AG20443 (cell line): Measurements from ENCODE around the gene ZSCAN5C.
"Not testable (repeated sequence)": the region's sequence is repeated elsewhere in the genome, so short reads cannot be mapped to it uniquely, and the experiment has no call there.

Experiments used
- DNase-seq: peaks from one replicate; pipeline ENCODE4 v3.0.0; 2012; ENCODE audit warnings: low spot score, mixed read lengths

The ZSCAN5C gene

DNA sequence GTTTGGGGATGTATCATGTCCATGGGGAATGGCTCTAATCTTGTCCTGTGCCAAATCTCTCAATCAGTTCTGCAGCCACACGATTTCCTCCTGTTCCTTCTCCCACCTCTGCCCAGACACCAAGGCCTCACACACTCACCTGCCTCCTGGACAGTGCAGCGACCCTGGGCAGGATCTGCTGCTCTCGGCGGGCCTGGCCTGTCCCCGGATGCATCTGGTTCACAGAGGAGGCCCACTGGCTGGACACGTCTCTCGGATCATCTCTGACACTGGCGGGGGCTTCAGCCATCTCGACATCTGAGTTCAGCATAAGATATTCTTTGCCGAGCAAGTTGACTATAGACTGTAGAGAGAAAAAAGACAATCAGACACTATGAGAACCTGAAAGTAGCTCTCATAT, 10.4 kb upstream of the ZSCAN5C start:
- no peak for DNase-seq

GRCh38 chr19:56193981-56194640, 8.0 kb upstream of the ZSCAN5C start:
- no peak for DNase-seq

DNA sequence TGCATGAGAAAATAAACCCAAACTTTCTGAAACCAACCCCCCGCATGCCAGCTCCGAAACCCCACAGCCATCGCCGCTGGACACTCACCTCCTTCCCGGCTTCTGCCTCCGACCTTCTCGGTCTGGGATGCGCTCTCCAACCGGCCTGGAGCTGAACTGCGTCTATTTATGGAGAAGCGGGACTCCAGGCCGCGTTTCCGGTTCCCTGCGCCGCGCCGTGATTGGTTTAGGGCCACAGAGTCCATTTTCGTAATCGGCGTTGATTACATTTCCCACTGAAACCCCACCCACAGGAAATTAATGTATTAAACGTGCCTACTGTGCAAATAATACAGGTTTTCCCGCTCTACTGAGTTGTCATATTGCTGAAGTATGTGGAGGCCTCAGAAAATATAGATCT, 4.4 kb upstream of the ZSCAN5C start, which contains the start of gene ZSCAN5B:
ZSCAN5B (minus strand) TSS at position 138 of the 400 bp plus-strand sequence. CDS start 4,731 bp downstream, outside the sequence.
- not testable (repeated sequence) for DNase-seq

DNA sequence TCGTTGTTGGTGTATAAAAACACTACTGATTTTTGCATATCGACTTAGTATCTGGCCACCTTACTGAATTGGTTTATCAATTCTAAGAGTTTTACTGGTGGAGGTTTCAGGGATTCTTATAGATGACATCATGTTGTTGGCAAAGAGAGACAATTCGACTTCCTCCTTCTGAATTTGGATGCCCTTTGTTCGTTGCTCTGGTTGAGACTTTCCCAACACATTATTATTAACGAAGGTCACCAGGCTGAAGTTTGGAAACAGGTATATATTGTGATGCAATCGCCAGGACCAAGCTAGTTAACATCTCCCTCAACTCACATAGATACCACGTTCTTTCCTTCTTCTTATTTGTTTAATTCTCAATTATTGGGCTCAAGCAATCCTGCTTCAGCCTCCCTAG, 2.4 kb upstream of the ZSCAN5C start:
- DNase-seq: no peak

DNA sequence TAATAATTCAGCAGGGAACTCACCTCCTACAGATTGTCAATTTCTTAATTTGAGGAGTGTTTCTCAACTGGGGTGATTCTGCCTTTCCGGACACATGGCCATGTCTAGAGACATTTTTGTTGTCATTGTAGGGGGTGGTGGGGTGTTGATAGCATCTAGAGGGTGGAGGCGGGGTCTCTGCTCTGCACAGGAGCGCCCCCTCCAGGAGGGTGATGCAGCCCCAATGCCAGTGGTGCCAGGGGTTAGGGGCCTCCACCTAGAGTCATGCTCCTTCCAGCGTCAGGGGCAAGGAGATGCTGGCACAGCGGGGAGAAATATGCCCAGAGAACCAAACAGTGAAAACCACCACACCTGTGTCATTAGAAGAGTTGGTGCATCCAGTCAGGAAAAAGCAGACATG, 5.5 kb downstream of the ZSCAN5C start:
- DNase-seq: not testable (repeated sequence)

DNA sequence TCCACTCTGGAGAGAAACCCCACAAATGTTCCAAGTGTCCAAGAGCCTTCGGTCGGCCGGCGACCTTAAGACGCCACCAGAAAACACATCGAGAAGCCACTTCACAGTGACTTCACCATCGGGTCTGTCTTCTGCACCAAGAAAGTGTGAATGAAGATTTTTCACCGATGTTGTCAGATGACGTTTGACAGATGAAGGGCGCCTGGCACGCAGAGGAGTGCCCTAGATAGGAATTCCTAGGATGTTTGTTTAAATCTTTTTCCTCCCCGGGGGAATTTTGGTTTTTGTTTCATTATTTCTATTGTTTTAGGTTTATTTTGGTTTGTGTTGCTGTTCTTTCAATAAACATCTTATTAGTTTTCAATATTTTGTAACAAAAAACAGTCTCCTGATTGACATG, 7.0 kb downstream of the ZSCAN5C start:
- no peak for DNase-seq

- not testable (repeated sequence) for DNase-seq
Measured at GRCh38 chr19:56210036-56210435, 8.0 kb downstream of the ZSCAN5C start.

- DNase-seq: no peak
Measured at GRCh38 chr19:56211718-56212117, 9.6 kb downstream of the ZSCAN5C start.

GRCh38 chr19:56217039-56217949, 15.2 kb downstream of the ZSCAN5C start:
- peak; percentile 57 for DNase-seq

- no peak for DNase-seq
Measured at GRCh38 chr19:56218961-56219360, 16.9 kb downstream of the ZSCAN5C start.

DNA sequence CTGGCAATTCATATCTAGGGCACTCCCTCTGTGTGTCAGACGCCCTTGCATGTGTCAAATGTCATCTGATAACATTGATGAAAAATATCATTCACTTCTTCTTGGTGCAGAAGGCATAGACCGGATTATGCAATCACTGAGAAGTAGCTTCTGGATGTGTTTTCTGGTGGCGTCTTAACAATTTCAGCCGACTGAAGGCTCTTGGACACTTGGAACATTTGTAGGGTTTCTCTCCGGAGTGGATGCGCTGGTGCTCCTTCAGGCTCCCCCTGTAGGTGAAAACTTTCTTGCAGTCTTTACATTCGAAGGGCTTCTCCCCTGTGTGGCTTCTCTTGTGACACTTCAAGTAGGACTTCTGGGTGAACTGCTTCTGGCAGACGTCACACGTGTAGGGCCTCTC, 19.4 kb downstream of the ZSCAN5C start:
- DNase-seq: peak; percentile 32

DNA sequence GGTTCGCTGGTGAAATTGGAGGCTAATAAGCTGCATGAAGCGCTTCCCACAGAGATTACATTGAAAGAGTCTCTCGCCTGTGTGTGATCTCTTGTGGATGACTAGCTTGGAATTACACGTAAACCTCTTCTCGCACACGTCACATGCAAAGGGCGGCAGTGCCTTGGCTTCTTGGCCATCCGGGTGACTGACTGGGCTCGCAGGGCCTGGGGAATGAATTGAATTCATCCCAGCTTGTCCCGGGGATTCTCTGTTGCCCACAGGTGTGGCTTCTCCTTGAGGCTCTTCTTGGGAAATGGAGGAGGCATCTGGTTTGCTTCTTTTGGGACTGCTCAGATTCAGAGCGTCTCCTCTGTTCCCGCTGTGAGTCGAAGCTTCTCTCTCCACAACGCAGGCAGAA, 19.8 kb downstream of the ZSCAN5C start:
- DNase-seq: no peak

GRCh38 chr19:56222901-56223300, 20.8 kb downstream of the ZSCAN5C start:
- DNase-seq: no peak

- DNase-seq: no peak
Measured at GRCh38 chr19:56223481-56223880, 21.4 kb downstream of the ZSCAN5C start.

DNA sequence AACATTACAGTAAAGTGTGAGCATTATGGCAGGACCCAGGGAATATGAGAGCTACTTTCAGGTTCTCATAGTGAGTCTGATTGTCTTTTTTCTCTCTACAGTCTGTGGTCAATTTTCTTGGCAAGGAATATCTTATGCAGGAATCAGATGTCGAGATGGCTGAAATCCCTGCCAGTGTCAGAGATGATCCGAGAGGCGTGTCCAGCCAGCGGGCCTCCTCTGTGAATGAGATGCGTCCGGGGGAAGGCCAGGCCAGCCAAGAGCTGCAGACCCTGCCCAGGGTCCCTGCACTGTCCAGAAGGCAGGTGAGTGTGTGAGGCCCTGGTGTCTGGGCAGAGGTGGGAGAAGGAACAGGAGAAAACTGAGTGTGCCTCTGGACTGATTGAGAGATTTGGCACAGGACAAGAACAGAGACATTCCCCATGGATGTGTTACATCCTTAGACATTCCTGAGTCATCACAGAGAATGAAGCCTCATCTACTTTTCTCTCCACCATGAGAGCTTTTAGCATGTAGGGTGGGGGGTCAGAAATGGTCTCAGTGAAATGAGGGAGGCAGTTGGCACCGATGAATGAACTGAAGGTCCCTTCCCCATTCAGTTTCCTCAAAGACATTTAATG, 43.2 kb downstream of the ZSCAN5C start:
- peak; percentile 54 for DNase-seq

DNA sequence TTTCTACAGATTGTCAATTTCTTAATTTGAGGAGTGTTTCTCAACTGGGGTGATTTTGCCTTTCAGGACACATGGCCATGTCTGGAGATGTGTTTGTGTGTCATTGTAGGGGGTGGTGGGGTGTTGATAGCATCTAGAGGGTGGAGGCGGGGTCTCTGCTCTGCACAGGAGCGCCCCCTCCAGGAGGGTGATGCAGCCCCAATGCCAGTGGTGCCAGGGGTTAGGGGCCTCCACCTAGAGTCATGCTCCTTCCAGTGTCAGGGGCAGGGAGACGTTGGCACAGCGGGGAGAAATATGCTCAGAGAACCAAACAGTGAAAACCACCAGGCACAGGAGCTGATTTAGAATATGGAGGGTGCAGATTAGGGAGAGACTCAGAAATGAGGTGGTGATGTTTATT, 43.7 kb downstream of the ZSCAN5C start:
- not testable (repeated sequence) for DNase-seq

- DNase-seq: not testable (repeated sequence)
Measured at GRCh38 chr19:56248736-56249338, 46.8 kb downstream of the ZSCAN5C start.

- DNase-seq: peak; percentile 85
Measured at GRCh38 chr19:56252699-56253422, 50.8 kb downstream of the ZSCAN5C start.

DNA sequence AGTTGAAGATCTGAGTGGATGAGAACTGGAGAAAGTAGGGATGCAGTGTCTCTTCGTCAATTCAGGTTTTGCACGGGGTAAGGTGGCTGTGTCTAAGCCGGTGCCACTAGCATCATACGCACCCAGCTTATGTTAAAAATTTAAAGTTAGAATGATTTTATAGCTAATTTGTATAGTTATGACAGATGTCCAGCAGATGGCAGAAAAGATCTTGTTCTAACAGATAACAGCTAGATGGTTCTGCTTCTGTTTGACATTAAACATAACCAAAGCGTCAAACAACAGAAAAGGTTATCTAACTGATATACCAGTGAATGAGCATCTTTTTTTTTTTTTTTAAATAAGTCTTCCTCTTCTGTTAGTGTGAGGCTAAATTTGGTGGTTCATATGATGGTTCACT, 51.7 kb downstream of the ZSCAN5C start:
- peak; percentile 54 for DNase-seq

DNA sequence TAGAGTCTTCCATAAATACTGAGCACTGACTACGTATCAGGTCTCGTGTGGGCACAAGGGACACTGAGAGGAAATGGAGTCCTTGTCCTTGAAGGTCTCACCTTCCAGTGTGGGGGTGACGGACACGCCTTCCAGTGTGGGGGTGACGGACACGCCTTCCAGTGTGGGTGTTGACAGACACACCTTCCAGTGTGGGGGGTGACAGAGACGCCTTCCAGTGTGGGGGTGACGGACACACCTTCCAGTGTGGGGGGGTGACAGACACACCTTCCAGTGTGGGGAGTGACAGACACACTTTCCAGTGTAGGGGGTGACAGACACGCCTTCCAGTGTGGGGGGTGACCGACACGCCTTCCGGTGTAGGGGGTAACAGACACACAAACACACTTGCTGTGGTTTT, 56.2 kb downstream of the ZSCAN5C start:
- DNase-seq: no peak
